Retinal pigment epithelial cell (primary cell): Measurements from ENCODE around the gene ALG1.

Experiments
- DNase-seq: peaks from one replicate; pipeline ENCODE4 v3.0.0-alpha.2; 2010; ENCODE audit warnings: low read depth
- H3K4me3 ChIP-seq: 2 replicates; pipeline ENCODE4 v1.5.1; 2011; ENCODE audit warnings: mild to moderate bottlenecking, low read length, control low read depth, moderate library complexity
- CTCF ChIP-seq: conservative IDR thresholded peaks from 2 replicates; pipeline ENCODE4 v1.5.1; 2011; ENCODE audit warnings: low read depth, low read length, control low read depth, inconsistent platforms

The ALG1 gene

GRCh38 chr16:5027575-5028235 is 43.9 kb upstream of the ALG1 start:
- no peak for TF ChIP-seq CTCF
- no peak overlapping the region for H3K4me3 ChIP-seq
- no peak for DNase-seq

- no peak for TF ChIP-seq CTCF
- DNase-seq, result no peak
These were observed 42.6 kb upstream of the ALG1 start for GRCh38 chr16:5028950-5029475.

GRCh38 chr16:5030251-5030870 is 41.3 kb upstream of the ALG1 start:
- DNase-seq, result no peak
- no peak for TF ChIP-seq CTCF
- H3K4me3 ChIP-seq, result no peak overlapping the region

More at GRCh38 chr16:5028950-5029475, 42.6 kb upstream of the ALG1 start:
- no peak overlapping the region for H3K4me3 ChIP-seq

- no peak for TF ChIP-seq CTCF
- DNase-seq, result no peak
- H3K4me3 ChIP-seq, result no peak overlapping the region
These were observed 40.0 kb upstream of the ALG1 start for GRCh38 chr16:5031601-5032000.

GRCh38 chr16:5032748-5033167 is 38.9 kb upstream of the ALG1 start:
- peak overlapping the region; percentile 76 for H3K4me3 ChIP-seq
- no peak for TF ChIP-seq CTCF
- no peak for DNase-seq

- TF ChIP-seq CTCF, result no peak
- no peak for DNase-seq
- H3K4me3 ChIP-seq, result peak within 1 kb of the TSS; percentile 76
These were observed 38.1 kb upstream of the ALG1 start, which contains the start of gene NAGPA for GRCh38 chr16:5033256-5034166. Gene NAGPA, minus strand, starts transcription at chr16:5033935. Its CDS starts 21 bp downstream, at chr16:5033914.
